Myocyte (in vitro differentiated cells): Measurements from ENCODE around the gene PMEL. TPM values are rescaled to one million over a fixed set of nuclear protein-coding genes. Genes with fewer than 3 reads are reported as not detected.
"Not testable (repeated sequence)": the region's sequence is repeated elsewhere in the genome, so short reads cannot be mapped to it uniquely, and the experiment has no call there.

Experiments
- DNase-seq: peaks from one replicate; pipeline ENCODE4 v3.0.0-alpha.2; 2012; ENCODE audit warnings: low read depth
- total RNA-seq: library from RNA; depleted of rRNA; stranded (reverse); fragments of >200 nt; gene quantifications from 2 replicates; pipeline ENCODE4 v1.2.3, GENCODE V29; 2014

PMEL gene
- total RNA-seq, 1 donor from 2014 or later: 0.53 TPM

DNA sequence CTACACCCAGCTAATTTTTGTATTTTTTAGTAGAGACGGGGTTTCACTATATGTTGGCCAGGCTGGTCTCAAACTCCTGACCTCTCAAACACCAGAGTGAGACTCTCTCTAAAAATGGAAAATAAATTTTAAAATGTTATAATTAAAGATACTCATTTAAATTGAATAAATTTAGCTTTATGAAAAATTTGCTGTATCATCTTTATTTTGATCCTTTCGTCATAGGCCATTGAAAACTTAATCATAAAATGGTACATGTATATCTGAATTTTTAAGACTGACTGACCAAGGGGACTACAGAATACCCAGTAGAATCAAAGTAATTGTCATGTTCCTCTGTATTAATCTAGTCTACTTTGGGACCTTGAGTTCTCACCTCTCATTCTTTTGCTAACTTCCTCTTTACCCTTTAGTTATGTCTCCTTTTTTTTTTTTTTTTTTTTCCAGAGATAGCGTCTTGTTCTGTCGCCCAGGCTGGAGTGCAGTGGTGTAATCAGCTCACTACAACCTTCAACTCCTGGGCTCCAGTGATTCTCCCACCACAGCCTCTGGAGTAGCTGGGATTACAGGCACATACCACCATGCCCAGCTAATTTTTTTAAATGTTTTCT lies 17.5 kb upstream of the PMEL start:
- no peak for DNase-seq

DNA sequence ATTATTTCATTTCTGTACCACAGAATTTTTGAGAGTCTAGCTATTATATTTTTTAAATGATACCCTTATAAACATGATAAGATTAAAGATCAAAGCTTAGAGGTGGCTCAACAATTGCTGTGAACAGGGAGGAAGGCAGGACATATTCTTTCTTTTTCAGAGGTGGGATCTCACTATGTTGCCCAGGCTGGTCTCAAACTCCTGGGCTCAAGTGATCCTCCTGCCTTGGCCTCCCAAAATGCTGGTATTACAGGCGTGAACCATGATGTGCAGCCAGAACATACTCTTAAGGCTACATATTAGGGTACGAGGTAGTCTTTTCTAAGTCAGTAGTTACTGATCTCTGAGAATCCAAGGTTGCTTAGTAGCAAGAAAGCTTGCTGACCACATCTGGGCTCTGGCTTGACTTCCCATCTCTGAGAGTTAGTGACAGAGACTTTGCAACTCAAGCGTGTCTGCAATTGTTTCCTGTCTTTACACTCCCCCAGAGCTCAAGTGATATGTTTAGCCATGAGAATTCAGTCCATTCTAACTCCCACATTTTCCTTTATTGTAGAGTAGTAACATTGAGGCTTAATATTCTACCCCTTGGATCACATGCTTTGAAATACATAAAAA lies 16.6 kb upstream of the PMEL start:
- no peak for DNase-seq

DNA sequence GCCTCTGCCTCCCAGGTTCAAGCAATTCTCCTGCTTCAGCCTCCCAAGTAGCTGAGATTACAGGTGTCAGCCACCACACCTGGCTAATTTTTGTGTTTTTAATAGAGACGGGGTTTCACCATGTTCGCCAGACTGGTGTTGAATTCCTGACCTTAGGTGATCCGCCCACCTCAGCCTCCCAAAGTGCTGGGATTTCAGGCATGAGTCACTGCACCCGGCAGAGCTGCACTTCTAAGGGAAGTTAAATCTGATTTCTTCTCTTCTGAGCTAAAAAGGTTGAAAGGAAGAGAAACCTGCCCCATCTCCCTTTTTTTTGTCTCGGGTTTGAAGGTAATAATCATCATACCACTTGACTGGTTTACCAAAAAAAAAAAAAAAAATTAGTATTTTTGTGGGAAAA lies 16.0 kb upstream of the PMEL start:
- DNase-seq: not testable (repeated sequence)

DNA sequence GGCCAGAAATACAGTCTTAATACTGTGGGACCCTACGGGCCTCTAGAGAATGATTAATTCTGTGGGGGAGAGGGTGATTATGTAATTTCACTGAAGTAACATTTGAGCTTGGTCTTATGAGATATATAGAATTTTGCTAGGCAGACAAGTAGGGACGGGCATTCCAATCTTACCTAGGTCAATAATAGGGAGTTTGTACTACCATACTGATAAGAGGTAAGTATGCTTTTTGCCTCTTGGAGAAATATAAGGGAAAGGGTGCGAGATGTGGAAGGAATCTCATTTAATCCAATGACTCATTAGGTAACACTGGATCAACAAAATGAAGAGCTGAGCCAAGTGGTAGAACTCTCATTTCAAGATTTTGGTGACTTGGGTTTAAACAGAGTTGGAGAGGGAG lies 13.2 kb upstream of the PMEL start:
- DNase-seq: no peak

DNA sequence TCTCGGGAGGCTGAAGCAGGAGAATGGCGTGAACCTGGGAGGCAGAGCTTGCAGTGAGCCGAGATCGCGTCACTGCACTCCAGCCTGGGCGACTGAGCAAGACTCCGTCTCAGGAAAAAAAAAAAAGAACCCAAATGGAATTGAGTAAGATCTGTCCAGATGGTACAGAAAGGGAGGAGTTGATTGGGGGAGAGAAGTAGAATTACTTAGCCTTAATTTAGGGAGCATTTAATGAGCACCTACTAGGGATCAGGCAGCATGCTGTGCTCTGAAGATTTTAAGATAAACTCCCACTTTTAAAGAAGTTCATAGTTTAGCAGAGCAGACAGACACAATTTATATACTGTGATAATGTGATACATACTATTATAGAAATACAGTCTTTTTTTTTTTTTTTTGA lies 12.6 kb upstream of the PMEL start:
- no peak for DNase-seq

DNA sequence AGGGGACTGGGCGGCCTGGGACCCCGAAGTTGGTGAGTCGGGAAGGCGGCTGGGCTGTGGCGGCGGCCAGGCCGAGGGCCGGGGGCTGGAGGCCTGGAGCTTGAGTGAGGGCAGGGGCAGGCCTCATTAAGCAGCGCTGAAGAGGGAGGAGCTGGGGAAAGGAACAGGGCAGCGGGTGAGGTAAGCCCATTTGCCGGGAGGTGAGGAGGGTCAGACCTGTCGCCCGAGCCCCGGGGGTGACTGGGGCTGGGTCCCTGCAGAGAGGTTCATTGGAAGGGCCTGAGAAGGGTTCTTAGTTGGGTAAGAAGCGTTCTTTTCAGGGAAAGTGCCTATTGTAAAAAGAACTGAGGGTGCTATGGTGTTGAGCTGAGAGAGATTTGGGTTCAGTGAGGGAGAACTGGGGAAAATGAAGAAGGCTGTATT lies 8.5 kb upstream of the PMEL start:
- DNase-seq: peak; percentile 49

DNA sequence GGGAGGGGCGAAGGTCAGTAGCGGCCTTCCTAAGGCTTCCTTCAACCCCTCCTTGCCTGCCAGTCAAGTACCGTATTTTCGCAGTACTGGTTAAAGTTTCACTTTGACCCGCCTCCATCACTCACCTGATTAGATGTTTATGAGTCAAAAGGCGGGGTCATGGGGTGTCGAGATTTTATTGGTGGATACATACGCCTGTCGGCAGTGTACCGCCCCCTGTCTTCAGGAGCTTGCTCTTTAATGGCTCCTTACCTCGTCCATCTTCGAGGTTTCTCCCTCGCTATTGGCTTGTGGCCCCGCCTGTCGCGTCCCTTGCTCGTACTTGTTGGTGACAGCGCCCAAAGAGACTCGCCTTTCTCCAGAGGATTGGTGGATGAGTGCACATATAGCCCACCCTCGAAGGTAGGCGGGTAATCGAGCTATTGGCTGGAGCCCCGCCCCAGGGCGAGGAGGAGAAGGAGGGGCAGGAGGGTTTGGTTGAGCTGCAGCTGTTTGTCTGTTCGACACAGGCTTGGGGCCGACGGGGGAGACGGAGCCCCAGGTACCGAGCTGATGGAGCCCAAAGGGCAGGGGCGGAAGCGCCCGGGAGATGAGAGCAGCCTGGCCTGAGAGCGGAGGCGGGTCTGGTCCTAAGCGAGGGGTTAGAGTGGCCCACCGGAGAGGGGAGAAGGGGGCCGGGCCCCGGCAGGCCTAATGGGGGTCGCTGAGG lies 7.9 kb upstream of the PMEL start, which contains the start of gene RAB5B:
Gene RAB5B, plus strand, starts transcription at position 480 of the 709 bp plus-strand sequence. CDS start 12,883 bp downstream, outside the sequence.
- DNase-seq: peak; percentile 100

DNA sequence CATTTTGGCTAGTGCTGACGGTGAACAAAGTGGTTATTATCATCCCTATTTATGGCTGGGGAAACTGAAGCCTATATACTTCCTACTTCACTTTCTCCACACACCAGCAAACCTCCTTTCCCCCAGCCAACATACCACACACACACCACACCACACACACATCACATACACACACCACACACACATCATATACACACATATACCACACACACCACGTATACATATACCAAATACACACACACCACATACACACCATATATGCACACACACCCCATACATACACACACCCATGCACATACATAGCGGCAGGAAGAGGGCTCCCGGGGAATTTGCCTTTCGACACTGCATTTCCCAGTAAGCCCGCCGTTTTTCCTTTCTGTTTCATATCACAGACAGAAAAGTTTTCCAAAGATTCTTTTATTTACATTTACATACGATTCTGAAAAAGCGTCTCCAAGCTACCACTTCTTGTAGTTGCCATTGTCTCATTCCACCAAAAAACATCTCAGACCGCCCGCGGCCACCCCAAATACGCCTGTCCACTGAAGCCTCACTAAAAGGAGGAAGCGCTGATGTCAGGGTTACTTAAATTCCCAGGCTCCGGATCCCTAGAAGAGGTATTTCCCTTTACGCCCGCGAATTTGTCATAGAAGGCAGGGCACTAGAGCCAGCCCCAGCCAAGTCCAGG lies 7.2 kb upstream of the PMEL start:
- no peak for DNase-seq

DNA sequence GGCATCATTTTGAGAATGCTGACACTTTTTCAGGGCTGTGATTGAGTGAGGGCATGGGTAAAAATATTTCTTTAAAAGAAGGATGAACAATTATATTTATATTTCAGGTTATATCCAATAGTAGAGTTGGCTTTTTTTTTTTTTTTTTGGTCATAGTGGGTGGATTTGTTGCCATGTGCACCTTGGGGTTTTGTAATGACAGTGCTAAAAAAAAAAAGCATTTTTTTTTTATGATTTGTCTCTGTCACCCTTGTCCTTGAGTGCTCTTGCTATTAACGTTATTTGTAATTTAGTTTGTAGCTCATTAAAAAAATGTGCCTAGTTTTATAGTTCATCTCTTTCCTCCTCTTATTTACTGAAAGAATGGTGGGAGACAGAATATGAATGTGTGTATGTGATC lies 6.6 kb upstream of the PMEL start:
- DNase-seq: no peak

DNA sequence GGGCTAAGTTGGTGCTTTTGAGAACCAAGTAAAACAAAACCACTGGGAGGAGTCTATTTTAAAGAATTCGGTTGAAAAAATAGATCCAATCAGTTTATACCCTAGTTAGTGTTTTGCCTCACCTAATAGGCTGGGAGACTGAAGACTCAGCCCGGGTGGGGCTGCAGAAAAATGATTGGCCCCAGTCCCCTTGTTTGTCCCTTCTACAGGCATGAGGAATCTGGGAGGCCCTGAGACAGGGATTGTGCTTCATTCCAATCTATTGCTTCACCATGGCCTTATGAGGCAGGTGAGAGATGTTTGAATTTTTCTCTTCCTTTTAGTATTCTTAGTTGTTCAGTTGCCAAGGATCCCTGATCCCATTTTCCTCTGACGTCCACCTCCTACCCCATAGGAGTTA lies 6.2 kb upstream of the PMEL start:
- DNase-seq: peak; percentile 23

DNA sequence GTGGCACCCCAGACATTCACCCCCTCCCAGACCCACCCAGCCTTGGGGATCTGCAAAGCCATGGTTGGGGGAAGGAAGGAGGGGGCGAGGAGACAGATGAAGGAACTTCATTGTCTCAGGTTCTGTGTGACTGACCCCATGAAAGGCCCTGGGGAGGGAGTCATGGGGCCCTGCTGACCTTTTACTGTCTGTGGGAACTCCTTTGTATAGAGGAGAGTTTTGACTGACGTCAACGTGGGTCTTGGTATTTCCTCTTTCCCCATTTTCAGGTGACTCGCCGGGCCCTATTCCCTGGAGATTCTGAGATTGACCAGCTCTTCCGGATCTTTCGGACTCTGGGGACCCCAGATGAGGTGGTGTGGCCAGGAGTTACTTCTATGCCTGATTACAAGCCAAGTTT lies 4.9 kb upstream of the PMEL start:
- no peak for DNase-seq

DNA sequence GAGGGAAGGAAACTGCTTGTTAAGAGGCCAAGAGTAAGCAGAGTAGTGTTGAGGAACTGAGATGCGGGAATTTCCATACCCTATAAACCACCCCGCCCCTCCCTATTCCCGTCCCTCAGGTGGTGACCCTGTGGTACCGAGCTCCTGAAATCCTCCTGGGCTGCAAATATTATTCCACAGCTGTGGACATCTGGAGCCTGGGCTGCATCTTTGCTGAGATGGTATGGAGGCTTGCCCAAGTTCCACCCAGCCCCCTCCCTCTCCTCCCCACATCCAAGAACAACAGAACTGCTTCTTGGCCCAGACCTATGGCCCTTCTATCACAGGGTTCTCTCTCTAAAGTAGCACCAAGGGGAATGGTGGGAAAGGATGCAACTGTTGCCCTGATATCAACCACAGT lies 3.5 kb upstream of the PMEL start:
- no peak for DNase-seq

DNA sequence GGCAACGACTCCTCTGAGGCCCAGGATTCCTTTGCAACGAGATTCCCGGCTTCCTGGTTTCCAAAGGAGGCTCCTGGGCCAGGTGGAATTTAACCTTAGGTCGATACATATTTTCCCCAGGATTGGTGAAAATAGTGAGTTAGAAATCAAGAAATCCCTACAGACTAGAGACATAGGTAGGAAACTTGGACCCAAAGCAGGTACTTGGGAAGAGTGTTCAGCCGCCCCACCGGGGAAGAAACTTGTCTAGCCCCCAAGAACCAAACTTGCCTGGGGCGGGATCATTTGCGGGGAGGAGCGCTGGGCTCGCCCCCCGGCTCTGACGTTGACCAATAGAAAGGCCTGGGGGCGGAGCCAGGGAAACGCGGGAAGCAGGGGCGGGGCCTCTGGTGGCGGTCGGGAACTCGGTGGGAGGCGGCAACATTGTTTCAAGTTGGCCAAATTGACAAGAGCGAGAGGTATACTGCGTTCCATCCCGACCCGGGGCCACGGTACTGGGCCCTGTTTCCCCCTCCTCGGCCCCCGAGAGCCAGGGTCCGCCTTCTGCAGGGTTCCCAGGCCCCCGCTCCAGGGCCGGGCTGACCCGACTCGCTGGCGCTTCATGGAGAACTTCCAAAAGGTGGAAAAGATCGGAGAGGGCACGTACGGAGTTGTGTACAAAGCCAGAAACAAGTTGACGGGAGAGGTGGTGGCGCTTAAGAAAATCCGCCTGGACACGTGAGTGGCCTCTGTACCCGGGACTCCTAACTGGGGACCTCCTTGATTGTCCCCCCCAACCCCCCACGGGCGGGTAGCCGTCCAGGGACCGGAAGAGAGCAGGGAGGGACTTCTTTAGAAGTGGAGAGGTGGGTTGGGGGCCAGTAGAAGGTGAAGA lies 803 bp upstream of the PMEL start, which contains the start of gene CDK2:
Gene CDK2, plus strand, starts transcription at position 423 of the 874 bp plus-strand sequence. Its CDS starts 179 bp downstream, at position 602.
- DNase-seq: peak; percentile 83

DNA sequence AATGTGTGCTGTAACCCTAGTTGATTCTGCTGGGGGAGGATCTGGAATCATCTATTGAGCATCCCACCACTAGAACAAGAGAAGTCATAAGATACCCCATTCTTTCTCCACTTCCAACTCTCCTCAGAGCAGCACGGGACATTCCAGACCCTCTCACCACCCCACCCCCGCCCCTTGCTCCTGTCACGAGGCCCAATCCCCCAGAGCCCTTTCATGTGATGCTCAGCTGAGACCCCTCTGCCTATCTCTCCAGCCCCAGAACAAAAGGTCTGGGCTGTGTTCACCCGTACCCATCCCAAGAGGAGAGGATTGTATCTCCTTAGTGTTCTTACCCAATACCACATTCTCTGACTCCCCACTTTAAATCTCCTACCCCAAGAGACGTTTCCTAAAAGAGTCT lies 602 bp downstream of the PMEL start:
- no peak for DNase-seq

DNA sequence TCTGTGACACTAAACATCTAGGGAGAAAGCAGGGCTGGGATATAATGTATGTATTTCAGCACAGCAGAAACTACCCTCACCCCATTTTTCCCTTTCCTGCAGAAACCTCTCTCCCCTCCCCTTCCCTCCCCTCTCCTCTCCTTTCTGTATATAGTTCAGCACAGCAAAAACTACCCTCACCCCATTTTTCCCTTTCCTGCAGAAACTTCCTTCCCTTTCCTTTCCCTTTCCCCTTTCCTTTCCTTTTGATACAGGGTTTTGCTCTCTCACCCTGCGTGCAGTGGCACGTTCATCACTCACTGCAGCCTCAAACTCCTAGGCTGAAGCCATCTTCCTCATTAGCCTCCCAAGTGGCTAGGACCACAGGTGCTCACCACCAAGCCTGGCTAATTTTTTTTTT lies 2.1 kb downstream of the PMEL start:
- no peak for DNase-seq

DNA sequence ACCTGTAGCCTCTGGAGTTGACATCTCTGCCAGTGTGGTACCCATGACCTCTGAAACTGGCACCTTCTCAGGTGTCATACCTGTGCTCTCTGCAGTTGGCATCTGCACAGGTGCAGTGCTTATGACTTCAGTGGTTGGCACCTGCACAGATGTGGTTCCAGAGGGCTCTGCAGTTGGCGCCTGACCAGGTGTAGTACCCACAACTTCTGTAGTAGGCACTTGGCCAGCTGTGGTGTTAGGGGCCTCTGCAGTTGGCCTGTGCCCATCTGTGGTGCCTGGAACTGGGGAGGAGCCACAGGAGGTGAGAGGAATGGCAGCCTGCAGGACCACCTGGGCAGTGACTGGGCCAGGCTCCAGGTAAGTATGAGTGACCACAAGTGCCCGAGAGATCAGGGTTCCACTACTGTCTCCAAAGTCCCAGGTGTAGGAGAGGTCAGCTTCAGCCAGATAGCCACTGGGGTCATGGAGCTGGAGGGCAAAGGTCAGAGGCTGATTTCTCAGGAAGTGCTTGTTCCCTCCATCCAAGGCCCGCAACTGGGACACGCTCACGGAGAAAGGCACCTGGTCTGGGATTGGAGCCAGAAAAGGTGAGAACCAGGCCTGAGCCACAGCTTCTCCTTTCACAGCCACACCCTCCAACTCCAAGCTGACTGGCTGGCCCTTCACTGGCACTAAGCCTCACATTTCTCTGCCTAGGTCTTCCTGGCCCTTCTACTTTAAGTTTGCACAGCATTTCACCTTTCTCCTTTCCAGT lies 8.6 kb downstream of the PMEL start:
- DNase-seq: no peak

DNA sequence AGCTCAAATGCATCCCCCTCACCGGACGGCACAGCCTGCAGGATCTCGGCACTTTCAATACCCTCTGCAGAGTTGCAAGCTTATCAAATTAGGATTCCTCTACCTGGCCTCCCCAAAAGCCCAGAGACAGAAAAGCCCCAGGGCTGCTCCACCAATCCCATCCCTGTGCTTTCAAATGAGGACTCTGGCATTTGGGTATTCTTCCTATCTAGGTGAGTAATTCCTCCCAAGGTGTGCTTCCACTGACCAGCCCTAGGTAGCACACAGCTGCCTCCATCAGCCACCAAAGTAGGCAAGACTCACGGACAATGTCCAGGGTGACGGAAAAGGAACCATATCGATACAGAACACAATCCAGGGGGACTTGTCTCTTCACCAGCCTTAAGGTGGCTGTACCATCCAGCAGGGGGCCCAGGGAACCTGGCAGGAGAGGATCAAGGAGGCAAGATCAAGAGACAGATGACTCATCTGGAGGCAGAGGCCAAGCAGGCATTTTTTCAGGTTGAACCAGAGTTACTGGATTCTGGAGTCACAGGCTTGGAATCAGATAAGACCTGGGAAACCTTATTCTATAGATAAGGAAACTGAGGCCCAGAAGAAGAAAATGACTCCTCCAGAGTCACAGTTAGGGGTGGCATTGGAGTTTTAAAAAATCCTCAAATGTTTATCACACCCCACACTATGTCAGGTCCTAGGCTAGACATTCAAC lies 9.9 kb downstream of the PMEL start:
- DNase-seq: no peak

DNA sequence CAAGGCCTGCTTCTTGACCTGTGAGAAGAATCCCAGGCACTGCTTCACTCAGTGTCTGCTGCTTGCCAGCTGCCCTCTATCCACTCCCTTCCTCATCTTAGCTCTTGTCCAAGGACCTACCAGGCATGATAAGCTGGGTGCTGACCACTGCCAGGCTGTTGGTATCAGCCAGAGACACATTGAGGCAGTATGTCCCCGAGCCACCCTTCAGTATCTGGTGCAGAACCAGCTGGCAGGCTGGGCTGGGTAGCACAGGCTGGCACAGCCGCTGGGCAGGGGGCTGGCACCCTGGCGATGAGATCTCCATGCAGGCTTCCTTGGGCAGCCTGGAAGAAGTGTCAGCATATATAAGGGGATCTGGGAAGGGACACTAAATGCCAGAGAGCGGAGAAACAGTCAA lies 10.5 kb downstream of the PMEL start:
- DNase-seq: no peak

DNA sequence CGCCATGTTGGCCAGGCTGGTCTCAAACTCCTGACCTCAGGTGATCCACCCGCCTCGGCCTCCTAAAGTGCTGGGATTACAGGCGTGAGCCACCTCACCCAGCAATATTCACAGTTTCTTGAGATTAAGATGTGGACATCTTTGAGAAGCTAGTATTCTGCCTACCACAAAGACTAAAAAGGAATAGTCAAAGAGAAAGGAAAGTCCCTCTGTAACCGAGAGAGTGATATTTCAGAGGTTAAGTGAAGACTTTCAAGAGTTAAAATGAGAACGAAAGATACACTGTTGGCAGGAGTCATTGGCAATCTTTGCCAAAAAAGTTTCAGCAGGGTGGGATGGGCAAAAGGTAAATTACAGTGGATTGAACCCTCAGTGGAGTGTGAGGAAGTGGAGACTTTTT lies 19.3 kb downstream of the PMEL start:
- no peak for DNase-seq
